Omental fat pad (tissue), 4 donors: ENCODE results near the gene MAGI2. TPM values are rescaled to one million over a fixed set of nuclear protein-coding genes. Genes with fewer than 3 reads are reported as not detected.

Experiments
- ATAC-seq: fragments of 150-250 bp; one replicate; pipeline ENCODE4 v1.9.1; 2016; ENCODE audit warnings: mild to moderate bottlenecking, moderate library complexity; ENCODE audit not compliant: low FRiP score
- DNase-seq: peaks from one replicate; pipeline ENCODE4 v3.0.0-alpha.2; 2019; ENCODE audit warnings: low spot score
- total RNA-seq, 4 donors: library from RNA; depleted of rRNA; stranded (reverse); fragments of >200 nt; gene quantifications; one replicate each; pipeline ENCODE4 v1.1.0, GENCODE V29; 2016
- TF ChIP-seq, protein P1 (sequence below), 3 donors: fragments of 450-650 bp; IDR thresholded peaks; one replicate each; pipeline ENCODE4 v1.5.1; 2016 to 2017; ENCODE audit warnings: antibody characterized with exemption in 3 of 3, mild to moderate bottlenecking in 3 of 3, moderate library complexity in 2 of 3

The MAGI2 gene
- total RNA-seq, 4 donors from 2014 or later, result 9.3 to 20.6 (median 13.2) TPM

DNA sequence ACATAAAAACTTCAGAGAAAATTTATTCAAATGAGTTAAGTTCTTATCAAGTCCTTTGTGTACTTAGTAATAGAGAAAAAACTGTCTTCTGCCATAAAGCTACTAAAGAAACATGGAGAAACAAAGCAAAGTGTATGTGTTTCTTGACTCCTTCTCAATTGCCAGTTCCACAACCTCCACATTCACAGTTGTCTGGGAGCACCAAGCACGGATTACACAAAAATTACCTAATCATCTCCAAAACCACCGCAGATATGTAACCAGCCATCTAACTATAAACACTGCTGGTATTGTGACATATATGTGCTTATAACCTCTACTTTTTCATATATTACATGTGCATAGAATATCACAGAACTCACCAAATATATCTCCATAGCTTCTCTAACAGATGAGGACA, 23.1 kb downstream of the MAGI2 start:
- ATAC-seq (no peak), DNase-seq (no peak)
- TF ChIP-seq, protein P1, sequence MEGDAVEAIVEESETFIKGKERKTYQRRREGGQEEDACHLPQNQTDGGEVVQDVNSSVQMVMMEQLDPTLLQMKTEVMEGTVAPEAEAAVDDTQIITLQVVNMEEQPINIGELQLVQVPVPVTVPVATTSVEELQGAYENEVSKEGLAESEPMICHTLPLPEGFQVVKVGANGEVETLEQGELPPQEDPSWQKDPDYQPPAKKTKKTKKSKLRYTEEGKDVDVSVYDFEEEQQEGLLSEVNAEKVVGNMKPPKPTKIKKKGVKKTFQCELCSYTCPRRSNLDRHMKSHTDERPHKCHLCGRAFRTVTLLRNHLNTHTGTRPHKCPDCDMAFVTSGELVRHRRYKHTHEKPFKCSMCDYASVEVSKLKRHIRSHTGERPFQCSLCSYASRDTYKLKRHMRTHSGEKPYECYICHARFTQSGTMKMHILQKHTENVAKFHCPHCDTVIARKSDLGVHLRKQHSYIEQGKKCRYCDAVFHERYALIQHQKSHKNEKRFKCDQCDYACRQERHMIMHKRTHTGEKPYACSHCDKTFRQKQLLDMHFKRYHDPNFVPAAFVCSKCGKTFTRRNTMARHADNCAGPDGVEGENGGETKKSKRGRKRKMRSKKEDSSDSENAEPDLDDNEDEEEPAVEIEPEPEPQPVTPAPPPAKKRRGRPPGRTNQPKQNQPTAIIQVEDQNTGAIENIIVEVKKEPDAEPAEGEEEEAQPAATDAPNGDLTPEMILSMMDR (IDR thresholded peaks at IDR 0.05), result no peak

DNA sequence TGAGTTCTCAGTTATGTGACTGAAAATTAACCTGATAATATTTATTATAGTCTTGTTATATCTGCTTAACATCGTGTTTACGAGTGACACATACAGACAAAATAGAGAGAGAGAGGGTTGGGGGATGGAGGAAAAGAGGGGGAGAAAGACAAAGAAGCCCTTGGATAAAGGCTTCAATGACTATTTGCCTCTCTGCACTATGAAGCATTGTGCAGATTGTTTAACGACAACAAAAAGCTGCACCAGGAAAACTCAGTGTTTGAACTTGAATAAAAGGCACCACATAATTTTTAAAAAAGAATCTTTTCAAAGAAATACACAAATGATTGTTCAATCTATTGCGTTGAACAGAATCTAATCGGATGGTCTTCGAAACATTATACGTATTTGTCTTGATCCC, 27.8 kb downstream of the MAGI2 start:
- ATAC-seq (no peak), DNase-seq (no peak)
- TF ChIP-seq, protein P1 (IDR thresholded peaks at IDR 0.05), result no peak

DNA sequence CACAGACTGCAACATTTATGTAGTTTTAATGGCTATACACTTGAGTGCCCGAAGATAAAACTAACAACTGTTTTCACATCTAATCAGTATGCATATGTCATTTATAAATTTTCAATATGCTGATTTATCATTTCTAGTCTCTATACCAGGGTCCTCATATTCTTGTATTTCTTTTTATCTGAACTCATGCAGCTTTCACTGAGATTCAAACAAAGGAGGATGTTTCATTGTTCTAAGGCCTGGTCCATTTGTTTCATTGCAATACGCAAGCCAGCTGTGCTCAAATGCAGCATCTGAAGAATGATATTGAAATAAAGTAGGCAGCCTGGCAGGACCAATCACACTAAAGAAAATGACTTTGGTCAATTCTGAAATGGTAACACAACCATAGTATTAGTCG, 31.7 kb downstream of the MAGI2 start:
- no peak for ATAC-seq
- DNase-seq, result no peak
- TF ChIP-seq, protein P1 (IDR thresholded peaks at IDR 0.05), result no peak

DNA sequence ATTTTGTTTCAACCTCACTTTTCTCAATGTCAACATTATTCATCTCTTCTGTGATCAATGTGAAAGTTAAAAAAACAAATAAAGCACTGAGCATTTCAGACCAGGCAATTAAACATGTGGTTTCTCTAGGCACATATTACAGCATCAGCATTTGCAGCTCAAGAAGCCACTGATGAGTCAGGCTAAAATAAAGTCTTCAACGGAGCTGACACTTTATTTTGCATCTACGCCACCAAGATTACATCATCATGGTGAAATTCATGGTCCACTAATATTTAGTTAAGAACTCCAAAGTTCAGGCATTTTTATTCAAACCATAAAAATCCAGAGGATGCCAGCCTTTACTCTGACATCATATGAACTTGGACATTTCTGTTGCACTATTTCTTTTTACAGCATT, 33.0 kb downstream of the MAGI2 start:
- ATAC-seq, result peak; percentile 54
- no peak for DNase-seq
- TF ChIP-seq, protein P1 (IDR thresholded peaks at IDR 0.05), result no peak

DNA sequence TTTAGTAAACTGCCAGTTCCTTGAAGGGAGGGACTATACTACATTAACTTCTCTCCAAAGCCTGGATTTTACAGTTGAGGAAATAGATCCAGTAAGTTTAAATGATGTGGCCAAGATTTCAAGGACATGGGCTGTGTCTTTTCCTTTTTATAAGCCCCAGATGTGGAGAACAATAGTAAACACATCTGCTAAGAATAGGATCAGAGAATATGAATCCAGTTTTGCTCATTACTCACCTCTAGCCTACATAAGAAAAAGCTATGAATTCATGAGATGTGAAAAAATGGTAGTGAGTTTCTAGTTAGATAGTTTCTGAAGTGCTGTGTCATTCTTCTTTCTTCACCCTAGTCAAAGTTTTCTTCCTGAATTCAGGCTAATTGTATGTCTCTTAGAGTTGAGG, 38.6 kb downstream of the MAGI2 start:
- TF ChIP-seq, protein P1 (IDR thresholded peaks at IDR 0.05), result no peak
- no peak for ATAC-seq
- no peak for DNase-seq

DNA sequence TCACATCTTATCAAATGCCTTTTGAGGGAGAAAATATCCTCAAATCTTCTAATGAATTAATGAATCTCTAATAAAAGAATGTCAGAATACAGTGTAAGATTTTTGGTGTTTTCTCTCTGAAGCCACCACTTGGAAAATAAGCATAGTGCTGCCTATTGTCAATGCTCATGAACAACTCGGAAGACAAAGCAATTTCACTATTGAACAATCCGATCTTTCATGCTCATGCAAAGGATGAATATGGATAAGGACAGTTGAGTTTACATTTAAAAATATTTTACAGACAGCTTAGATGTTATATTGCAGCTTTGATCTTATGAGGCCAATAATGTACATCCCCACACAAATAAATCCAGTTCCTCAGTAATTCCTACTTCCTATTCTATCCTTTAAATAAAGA, 40.6 kb downstream of the MAGI2 start:
- TF ChIP-seq, protein P1 (IDR thresholded peaks at IDR 0.05), result no peak
- ATAC-seq (no peak), DNase-seq (no peak)

DNA sequence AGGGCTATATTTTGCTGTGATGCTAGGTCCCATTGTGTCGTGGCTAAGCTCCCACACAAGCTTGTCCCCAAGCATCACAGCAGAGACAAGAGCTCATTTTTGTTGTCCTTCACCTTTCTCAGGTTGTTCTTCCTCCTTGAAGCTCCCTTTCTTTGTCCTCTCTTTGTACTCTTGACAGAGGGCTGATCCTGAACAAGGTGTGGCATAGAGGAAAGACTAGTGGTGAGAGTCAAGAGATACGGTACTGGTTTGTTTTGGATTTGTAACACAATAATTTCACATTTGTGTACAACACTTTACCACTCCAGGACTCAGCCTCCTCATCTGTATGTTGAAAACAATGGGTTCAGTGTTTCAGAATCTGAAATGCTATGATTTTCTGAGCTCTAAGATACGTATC, 41.0 kb downstream of the MAGI2 start:
- no peak for DNase-seq
- TF ChIP-seq, protein P1 (IDR thresholded peaks at IDR 0.05), result no peak

More for the DNA sequence above, 41.0 kb downstream of the MAGI2 start:
- ATAC-seq, result no peak
